Measurements from ENCODE around the gene SLCO2A1.

DNA sequence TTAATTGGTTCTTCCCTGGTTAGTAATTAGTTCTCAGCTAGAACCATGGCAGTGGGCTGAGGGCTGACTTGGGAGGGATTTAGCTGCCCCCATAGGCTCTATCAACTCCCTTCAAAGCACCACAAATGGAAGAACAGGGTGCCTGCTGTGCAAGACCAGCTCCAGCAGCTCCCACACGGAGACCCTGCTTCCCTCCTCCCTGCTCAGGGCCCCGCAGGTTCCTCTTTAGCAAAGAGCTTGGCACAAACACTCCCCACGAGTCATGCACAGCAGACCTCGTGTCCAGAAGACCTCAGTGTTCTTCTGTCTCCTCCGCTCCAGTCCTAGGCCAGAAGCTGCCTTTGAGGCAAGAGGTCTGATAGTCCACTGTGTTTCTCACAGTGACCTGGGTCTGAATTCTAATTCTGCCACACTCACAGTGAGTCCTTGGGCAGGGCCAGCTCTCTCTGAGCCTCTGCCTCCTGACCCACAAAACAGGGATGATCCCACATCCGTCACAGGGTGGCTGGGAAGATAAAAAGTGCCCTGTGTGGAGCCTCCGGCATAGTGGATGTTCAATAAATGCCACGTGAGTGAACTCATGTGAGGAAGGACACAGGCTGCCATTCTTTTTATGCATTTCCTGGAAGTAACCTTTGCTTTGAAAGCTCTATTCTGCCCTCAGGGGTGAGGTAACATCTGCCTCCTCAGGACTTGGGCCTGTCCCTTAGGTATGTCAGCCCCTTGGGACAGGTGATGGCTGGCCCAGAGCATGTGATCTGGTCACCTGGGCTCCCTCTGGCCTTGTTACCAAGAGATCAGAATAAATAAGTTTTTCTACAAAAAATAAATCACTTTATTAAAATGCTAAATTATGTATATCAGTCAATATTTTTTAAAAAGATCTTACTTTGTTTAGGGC, 141.7 kb downstream of the SLCO2A1 start:
- TF ChIP-seq CTCF (conservative IDR thresholded peaks at IDR 0.05; ENCODE audit: low read depth in 2 of 2) = no peak
- TF ChIP-seq EZH2 (IDR thresholded peaks at IDR 0.05; ENCODE audit: low read depth, unreplicated experiment) = no peak
- no peak for TF ChIP-seq POLR2AphosphoS5 (IDR thresholded peaks at IDR 0.05; ENCODE audit: low read depth)
- no peak for TF ChIP-seq ZNF114 (CRISPR knock-in tag; IDR thresholded peaks at IDR 0.05)
- TF ChIP-seq STAT1 (IDR thresholded peaks at IDR 0.05; ENCODE audit: unreplicated experiment) = no peak
- TF ChIP-seq REST (IDR thresholded peaks at IDR 0.05; ENCODE audit: unreplicated experiment) = no peak
- TF ChIP-seq EZH2phosphoT487 (IDR thresholded peaks at IDR 0.05; ENCODE audit: unreplicated experiment) = no peak
- TF ChIP-seq CREB1 (CRISPR knock-in tag; IDR thresholded peaks at IDR 0.05; ENCODE audit: low read depth) = no peak

Data from GM23338 (cell line).